Endothelial cell of umbilical vein (primary cell): Measurements from ENCODE around the gene RNLS. TPM values are rescaled to one million over a fixed set of nuclear protein-coding genes. Genes with fewer than 3 reads are reported as not detected.

Experiments used
- BruUV-seq: library from RNA; stranded (reverse); fragments of 400-500 nt; replicated peaks from 2 replicates; lab custom pipeline; 2021; lab: Mats Ljungman, UMichigan
- CTCF ChIA-PET: fragments of 300-600, 350-600 bp; sonication (Branson Sonifier 250); formaldehyde crosslinking; loops from one replicate; lab custom pipeline; 2021; ENCODE audit warnings: antibody characterized with exemption, inconsistent platforms; lab: Charles Lee
- POLR2A ChIA-PET: fragments of 300-600, 350-600 bp; sonication (Branson Sonifier 250); formaldehyde crosslinking; loops from one replicate; lab custom pipeline; 2021; ENCODE audit warnings: antibody characterized with exemption, inconsistent platforms; lab: Charles Lee
- DNase-seq: peaks from one replicate; pipeline ENCODE4 v3.0.0-alpha.2; 2011; ENCODE audit warnings: low read depth, low spot score
- FAIRE-seq: peaks from 2 replicates; lab custom pipeline; 2011; peaks lifted over from hg19 to GRCh38; lab: Jason Lieb, UNC
- H2AFZ ChIP-seq: 2 replicates; pipeline ENCODE4 v1.6.0; 2012; ENCODE audit warnings: low read depth, low read length, control low read depth, inconsistent platforms
- H3K27ac ChIP-seq: 2 replicates; pipeline ENCODE4 v1.5.1; 2011; ENCODE audit warnings: low read depth, mild to moderate bottlenecking, control low read depth, low read length, moderate library complexity; ENCODE audit not compliant: insufficient read depth
- H3K27me3 ChIP-seq, 2 experiments: 2 replicates each; pipeline versions ENCODE4 v1.6.0 to v1.6.1; 2011; ENCODE audit warnings: low read length in 2 of 2, mixed read lengths in 1 of 2; ENCODE audit not compliant: control insufficient read depth in 2 of 2, insufficient read depth in 2 of 2
- H3K36me3 ChIP-seq, 2 experiments: 2 replicates in 1 of 2; 3 replicates in 1 of 2; pipeline ENCODE4 v1.5.1; 2011; ENCODE audit warnings: low read length in 2 of 2, mild to moderate bottlenecking in 1 of 2, moderate library complexity in 1 of 2; ENCODE audit not compliant: control insufficient read depth in 2 of 2, insufficient read depth in 2 of 2; ENCODE audit errors: extremely low read depth in 1 of 2
- H3K4me1 ChIP-seq: 3 replicates; pipeline ENCODE4 v1.5.1; 2011; ENCODE audit warnings: mild to moderate bottlenecking, low read length; ENCODE audit not compliant: control insufficient read depth, insufficient read depth; ENCODE audit errors: extremely low read depth
- H3K4me2 ChIP-seq: 2 replicates; pipeline ENCODE4 v1.6.1; 2011; ENCODE audit warnings: low read length, control low read depth, mixed read lengths; ENCODE audit not compliant: insufficient read depth
- H3K4me3 ChIP-seq, 3 experiments: fragments of 200-600 bp in 1 of 3; sonication (generic), shearing (Covaris generic) in 1 of 3; replicated peaks in 1 of 3; 2 replicates each; pipeline ENCODE4 v1.5.1; 2011 to 2016; ENCODE audit warnings: control low read depth in 3 of 3, low read length in 3 of 3, mild to moderate bottlenecking in 2 of 3, inconsistent platforms in 1 of 3, low read depth in 1 of 3, moderate library complexity in 1 of 3; ENCODE audit not compliant: insufficient read depth in 1 of 3
- H3K79me2 ChIP-seq: 2 replicates; pipeline ENCODE4 v1.6.0; 2012; ENCODE audit warnings: low read length, inconsistent platforms; ENCODE audit not compliant: control insufficient read depth, insufficient read depth
- H3K9ac ChIP-seq: replicated peaks from 2 replicates; pipeline ENCODE3; 2011; ENCODE audit warnings: low read length, control low read depth; ENCODE audit not compliant: insufficient read depth; ENCODE audit errors: extremely low read depth
- H3K9me1 ChIP-seq: replicated peaks from 3 replicates; pipeline ENCODE4 v1.6.0; 2011; ENCODE audit warnings: mild to moderate bottlenecking, low read length; ENCODE audit not compliant: control insufficient read depth, insufficient read depth; ENCODE audit errors: extremely low read depth
- H3K9me3 ChIP-seq: replicated peaks from 2 replicates; pipeline ENCODE4 v1.5.1; 2012; ENCODE audit warnings: low read length, inconsistent platforms; ENCODE audit not compliant: control insufficient read depth, insufficient read depth
- H4K20me1 ChIP-seq: replicated peaks from 2 replicates; pipeline ENCODE3; 2011; ENCODE audit warnings: mild to moderate bottlenecking, low read length; ENCODE audit not compliant: control insufficient read depth, insufficient read depth; ENCODE audit errors: extremely low read depth
- CTCF ChIP-seq, 2 donors: IDR thresholded peaks; 1 replicate in 1 of 2; 2 replicates in 1 of 2; pipeline ENCODE4 v1.5.1; 2011; ENCODE audit warnings: low read length in 2 of 2, mild to moderate bottlenecking in 2 of 2, moderate library complexity in 2 of 2, control low read depth in 1 of 2, inconsistent platforms in 1 of 2, low read depth in 1 of 2; ENCODE audit not compliant: insufficient read depth in 1 of 2; ENCODE audit errors: extremely low read depth in 1 of 2
- EZH2 ChIP-seq: IDR thresholded peaks from 2 replicates; pipeline ENCODE4 v1.6.1; 2012; ENCODE audit warnings: borderline replicate concordance, low read depth, mild to moderate bottlenecking, moderate library complexity, low read length, inconsistent platforms; ENCODE audit not compliant: severe bottlenecking
- FOS ChIP-seq: IDR thresholded peaks from 2 replicates; pipeline ENCODE4 v1.6.1; 2011; ENCODE audit warnings: mild to moderate bottlenecking, low read length, moderate library complexity, borderline replicate concordance; ENCODE audit not compliant: insufficient read depth
- GATA2 ChIP-seq: IDR thresholded peaks from 2 replicates; pipeline ENCODE4 v1.7.0; 2011; ENCODE audit warnings: low read depth, mild to moderate bottlenecking, moderate library complexity, mixed read lengths, low read length; ENCODE audit not compliant: insufficient read length, insufficient read depth
- JUN ChIP-seq: IDR thresholded peaks from 2 replicates; pipeline ENCODE4 v1.6.1; 2011; ENCODE audit warnings: borderline replicate concordance, low read depth; ENCODE audit not compliant: insufficient read length, insufficient read depth
- MAX ChIP-seq: IDR thresholded peaks from 2 replicates; pipeline ENCODE4 v1.6.1; 2011; ENCODE audit not compliant: insufficient read depth, insufficient read length
- MYC ChIP-seq: IDR thresholded peaks from one replicate; pipeline ENCODE4 v1.6.1; 2011; ENCODE audit warnings: mild to moderate bottlenecking, low read depth, low read length
- POLR2A ChIP-seq: IDR thresholded peaks from 2 replicates; pipeline ENCODE4 v1.6.1; 2012; ENCODE audit warnings: low read depth, mild to moderate bottlenecking, control low read depth, low read length
- POLR2AphosphoS5 ChIP-seq: IDR thresholded peaks from 2 replicates; pipeline ENCODE4 v1.6.1; 2012; ENCODE audit warnings: low read depth, mild to moderate bottlenecking, control low read depth, low read length, moderate library complexity; ENCODE audit not compliant: insufficient read depth
- dilution Hi-C: fragments of 300-500 bp; cut with MboI; formaldehyde crosslinking; loops from one replicate; pipeline ENCODE4 v1.15.0; 2019; ENCODE audit warnings: low sequenced_read_pairs; ENCODE audit not compliant: extremely low pct_ligation_motif_present
- intact Hi-C: fragments of 100-400 bp; cut with micrococcal nuclease; formaldehyde crosslinking; loops from one replicate; pipeline ENCODE4 v1.10.0; 2022
- polyA plus RNA-seq, 4 experiments: library from polyadenylated mRNA; depleted of rRNA in 3 of 4; stranded (reverse) in 3 of 4; unstranded in 1 of 4; fragments of >200 nt; gene quantifications; 2 replicates each; pipeline versions ENCODE4 v1.2.1 to v1.2.3, GENCODE V29; 2011 to 2012; ENCODE audit warnings: missing spikeins in 1 of 4
- total RNA-seq: library from RNA; stranded (reverse); gene quantifications from 2 replicates; pipeline ENCODE4 v1.2.3, GENCODE V29; 2021

The RNLS gene
- total and polyA plus RNA-seq, 2 donors (not counting 3 experiments of a cell fraction or from before 2014, with no cell fraction given), result 2.5 to 4.6 TPM

GRCh38 chr10:88618496-88618895 is 35.4 kb upstream of the RNLS start:
- intact Hi-C loops, result no loop called here
- DNase-seq, result no peak
- Histone ChIP-seq H3K9me3 (no peaks in the 10 kb centered on the region), H3K4me2 (no peak overlapping the region), H3K9me1 (no peaks in the 10 kb centered on the region), H3K79me2 (no peaks in the 10 kb centered on the region), H2AFZ (no peak overlapping the region), H3K36me3 (no peaks in the 10 kb centered on the region), H3K9ac (no peak overlapping the region), H3K27ac (no peak overlapping the region), H3K4me1 (no peaks in the 10 kb centered on the region), H3K4me3 (no peak overlapping the region), H3K27me3 (no peaks in the 10 kb centered on the region), H4K20me1 (no peaks in the 10 kb centered on the region)
- dilution Hi-C loops, result no loop called here
- FAIRE-seq, result no peak
- TF ChIP-seq JUN, result no peak
- TF ChIP-seq CTCF (IDR thresholded peaks at IDR 0.05; ENCODE audit: extremely low read depth in 1 of 2, insufficient read depth in 1 of 2, low read depth in 1 of 2, low read length in 2 of 2), result no peak
- TF ChIP-seq POLR2A, result no peak
- TF ChIP-seq EZH2, result no peak
- no peak for TF ChIP-seq MAX
- TF ChIP-seq MYC, result no peak
- TF ChIP-seq GATA2, result no peak
- no peak for TF ChIP-seq POLR2AphosphoS5
- TF ChIP-seq FOS, result no peak
- no TSS peak for BruUV-seq
- ChIA-PET POLR2A (no interaction called here), CTCF (interaction anchor here (0.6 to 2.0 kb wide), 4 partner anchors 30 to 231 kb away, joined by 4 to 8 read pairs (median 4); partner anchors contain the start of gene RNLS)
